OCI-LY1 (cell line): Measurements from ENCODE around the gene KCNMA1.

Experiments
- CTCF ChIP-seq: fragments of 200-600 bp; sonication (generic), shearing (Covaris generic); IDR thresholded peaks from 2 replicates; pipeline ENCODE4 v1.5.1; 2017; ENCODE audit warnings: mild to moderate bottlenecking, antibody characterized with exemption, low read length, moderate library complexity, mixed read lengths
- EZH2 ChIP-seq: fragments of 200-600 bp; sonication (generic), shearing (Covaris generic); IDR thresholded peaks from 2 replicates; pipeline ENCODE4 v1.8.0; 2017; ENCODE audit warnings: borderline replicate concordance, mixed run types, mild to moderate bottlenecking, antibody characterized with exemption, low read length, moderate library complexity, mixed read lengths

- no peak for TF ChIP-seq CTCF
- TF ChIP-seq EZH2, result no peak
Measured at GRCh38 chr10:77021966-77022490, 615.6 kb downstream of the KCNMA1 start.
